Skeletal muscle cell (primary cell): Measurements from ENCODE around the gene PDIA5.

ENCODE experiments used
- DNase-seq: peaks from one replicate; pipeline ENCODE4 v3.0.0-alpha.2; 2010; ENCODE audit warnings: low read depth
- H3K4me3 ChIP-seq: 2 replicates; pipeline ENCODE4 v1.5.1; 2011; ENCODE audit warnings: low read depth, mild to moderate bottlenecking, control low read depth, low read length, moderate library complexity

Gene PDIA5

GRCh38 chr3:123085293-123085931 is 18.6 kb downstream of the PDIA5 start:
- DNase-seq = no peak
- H3K4me3 ChIP-seq = no peak overlapping the region

- no peak overlapping the region for H3K4me3 ChIP-seq
- DNase-seq = no peak
Observed at GRCh38 chr3:123085932-123086627, 19.3 kb downstream of the PDIA5 start.

GRCh38 chr3:123088387-123088786 is 21.6 kb downstream of the PDIA5 start:
- no peak for DNase-seq
- H3K4me3 ChIP-seq = no peak overlapping the region

GRCh38 chr3:123089611-123090331 is 22.9 kb downstream of the PDIA5 start:
- no peak for DNase-seq

GRCh38 chr3:123090728-123091531 is 24.1 kb downstream of the PDIA5 start:
- no peak overlapping the region for H3K4me3 ChIP-seq
- no peak for DNase-seq

More at GRCh38 chr3:123089611-123090331, 22.9 kb downstream of the PDIA5 start:
- H3K4me3 ChIP-seq = no peak overlapping the region

GRCh38 chr3:123092243-123092642 is 25.4 kb downstream of the PDIA5 start:
- DNase-seq = no peak
- H3K4me3 ChIP-seq = no peak overlapping the region

- no peak for DNase-seq
- no peak overlapping the region for H3K4me3 ChIP-seq
Observed at GRCh38 chr3:123093696-123094095, 26.9 kb downstream of the PDIA5 start.

- no peak for DNase-seq
- H3K4me3 ChIP-seq = no peak overlapping the region
Observed at GRCh38 chr3:123094516-123095313, 27.9 kb downstream of the PDIA5 start.

GRCh38 chr3:123096126-123096525 is 29.3 kb downstream of the PDIA5 start:
- no peak for DNase-seq
- H3K4me3 ChIP-seq = no peak overlapping the region

GRCh38 chr3:123096731-123097130 is 29.9 kb downstream of the PDIA5 start:
- peak; percentile 39 for DNase-seq
- H3K4me3 ChIP-seq = no peak overlapping the region

- DNase-seq = no peak
- H3K4me3 ChIP-seq = no peak overlapping the region
Observed at GRCh38 chr3:123098426-123099330, 31.9 kb downstream of the PDIA5 start.

- H3K4me3 ChIP-seq = no peak overlapping the region
Observed at GRCh38 chr3:123099331-123100192, 32.7 kb downstream of the PDIA5 start.

GRCh38 chr3:123100193-123100776 is 33.5 kb downstream of the PDIA5 start:
- DNase-seq = no peak
- no peak overlapping the region for H3K4me3 ChIP-seq

More at GRCh38 chr3:123099331-123100192, 32.7 kb downstream of the PDIA5 start:
- no peak for DNase-seq

- no peak overlapping the region for H3K4me3 ChIP-seq
- DNase-seq = no peak
Observed at GRCh38 chr3:123102249-123102648, 35.4 kb downstream of the PDIA5 start.

GRCh38 chr3:123102826-123103225 is 36.0 kb downstream of the PDIA5 start:
- no peak for DNase-seq
- H3K4me3 ChIP-seq = no peak overlapping the region

- DNase-seq = peak; percentile 34
- H3K4me3 ChIP-seq = no peak overlapping the region
Observed at GRCh38 chr3:123104550-123104949, 37.7 kb downstream of the PDIA5 start.
